Panc1 (cell line): ENCODE data around the gene GRIK5. TPM values are rescaled to one million over a fixed set of nuclear protein-coding genes. Genes with fewer than 3 reads are reported as not detected.
A peak's percentile ranks its signal among the peaks of the same experiment; 100 is the strongest.

Experiments used
- ATAC-seq: fragments of 200-7000 bp; cut with Tn5 transposase; 2 replicates; pipeline ENCODE4 v1.9.1; 2020; ENCODE audit warnings: mild to moderate bottlenecking, moderate library complexity
- BruUV-seq: library from RNA; stranded (reverse); fragments of 400-500 nt; replicated peaks from 2 replicates; lab custom pipeline; 2021; lab: Mats Ljungman, UMichigan
- CTCF ChIA-PET: fragments of 300-600 bp; sonication (Branson Sonifier 250); formaldehyde crosslinking; loops from one replicate; lab custom pipeline; 2022; ENCODE audit warnings: antibody characterized with exemption; lab: Charles Lee
- POLR2A ChIA-PET: fragments of 300-600 bp; sonication (Branson Sonifier 250); formaldehyde crosslinking; loops from one replicate; lab custom pipeline; 2022; ENCODE audit warnings: antibody characterized with exemption; lab: Charles Lee
- DNase-seq: peaks from one replicate; pipeline ENCODE4 v3.0.0-alpha.2; 2010; ENCODE audit warnings: low read depth, low spot score
- H3K27ac ChIP-seq: 2 replicates; pipeline ENCODE4 v1.5.1; 2011; ENCODE audit warnings: mild to moderate bottlenecking, low read length, inconsistent platforms
- H3K27me3 ChIP-seq: fragments of 200-500 bp; sonication (Bioruptor generic); 2 replicates; pipeline ENCODE4 v1.6.0; 2014; ENCODE audit warnings: low read length, inconsistent platforms; ENCODE audit not compliant: control insufficient read depth, insufficient read depth
- H3K36me3 ChIP-seq: fragments of 200-500 bp; sonication (Bioruptor generic); 2 replicates; pipeline ENCODE4 v1.5.1; 2014; ENCODE audit warnings: inconsistent platforms, mild to moderate bottlenecking, low read length, moderate library complexity; ENCODE audit not compliant: control insufficient read depth, insufficient read depth
- H3K4me1 ChIP-seq: 2 replicates; pipeline ENCODE4 v1.5.1; 2011; ENCODE audit warnings: inconsistent platforms, mild to moderate bottlenecking, low read length, moderate library complexity; ENCODE audit not compliant: control insufficient read depth, insufficient read depth
- H3K4me3 ChIP-seq, 2 experiments: 2 replicates each; pipeline ENCODE4 v1.5.1; 2011 to 2012; ENCODE audit warnings: low read depth in 2 of 2, low read length in 2 of 2, mild to moderate bottlenecking in 2 of 2, inconsistent platforms in 1 of 2, moderate library complexity in 1 of 2
- H3K9me3 ChIP-seq: fragments of 200-500 bp; sonication (Bioruptor generic); 2 replicates; pipeline ENCODE4 v1.5.1; 2014; ENCODE audit warnings: low read depth, mild to moderate bottlenecking, inconsistent platforms, low read length, moderate library complexity; ENCODE audit not compliant: control insufficient read depth, insufficient read depth
- POLR2AphosphoS5 ChIP-seq: IDR thresholded peaks from 2 replicates; pipeline ENCODE4 v1.6.1; 2012; ENCODE audit warnings: mild to moderate bottlenecking, low read depth, low read length, moderate library complexity
- REST ChIP-seq, 2 experiments: IDR thresholded peaks; 2 replicates each; pipeline ENCODE4 v1.6.1; 2011 to 2012; ENCODE audit warnings: low read depth in 2 of 2, control low read depth in 1 of 2, low read length in 1 of 2, mild to moderate bottlenecking in 1 of 2, moderate library complexity in 1 of 2; ENCODE audit not compliant: insufficient read depth in 1 of 2
- SIN3A ChIP-seq: IDR thresholded peaks from 2 replicates; pipeline ENCODE4 v1.6.1; 2012; ENCODE audit warnings: low read depth, mild to moderate bottlenecking, low read length, moderate library complexity, borderline replicate concordance; ENCODE audit not compliant: insufficient read depth
- in situ Hi-C: cut with HindIII; loops from 2 replicates; pipeline ENCODE4 v1.10.0; 2016; ENCODE audit warnings: low sequenced_read_pairs, low pct_unique_long_range_greater_than_20kb
- intact Hi-C: fragments of 100-400 bp; cut with micrococcal nuclease; formaldehyde crosslinking; loops from one replicate; pipeline ENCODE4 v1.10.0; 2022; ENCODE audit not compliant: unreplicated experiment
- total RNA-seq: library from RNA; stranded (reverse); gene quantifications from one replicate; pipeline ENCODE4 v1.2.1, GENCODE V29; 2021; ENCODE audit not compliant: unreplicated experiment
- TF ChIP-seq, protein P1 (sequence below): fragments of 450-650 bp; IDR thresholded peaks from 2 replicates; pipeline ENCODE4 v1.5.1; 2017; ENCODE audit warnings: mild to moderate bottlenecking

The GRIK5 gene
- total RNA-seq, 1 experiment from 2014 or later = 0.62 TPM

DNA sequence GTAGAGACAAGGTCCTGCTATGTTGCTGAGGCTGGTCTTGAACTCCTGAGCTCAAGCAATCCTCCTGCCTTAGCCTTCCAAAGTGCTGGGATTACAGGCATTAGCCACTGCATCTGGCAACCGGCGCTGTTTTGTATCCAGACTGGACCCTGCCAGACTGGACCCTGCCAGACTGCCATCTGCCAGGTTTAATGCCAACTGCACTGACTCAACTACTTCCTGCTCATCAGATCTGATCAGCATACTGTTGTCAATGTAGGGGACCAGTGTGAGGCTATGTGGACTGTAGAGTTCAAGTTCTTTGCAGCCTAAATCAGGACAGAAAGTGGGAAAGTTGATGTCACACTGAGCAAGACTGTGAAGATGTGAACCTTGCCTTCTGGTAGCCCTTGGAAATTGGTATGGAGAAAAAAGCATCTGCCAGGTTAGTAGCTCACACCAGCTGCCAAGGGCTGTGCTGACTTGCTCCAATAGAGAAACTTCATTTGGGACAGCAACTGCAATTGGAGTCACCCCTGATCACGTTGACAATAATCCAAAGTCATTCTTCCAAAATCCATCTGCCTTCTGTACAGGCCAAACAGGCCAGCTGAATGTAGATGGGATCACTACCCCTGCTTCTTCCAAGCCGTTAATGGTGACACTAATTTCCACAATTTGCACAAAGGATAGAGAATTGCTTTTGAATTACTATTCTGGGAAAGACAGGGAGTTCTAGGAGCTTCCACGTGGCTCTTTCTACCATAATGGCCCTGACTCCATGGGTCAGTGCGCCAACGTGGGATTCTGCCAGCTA lies 39.2 kb downstream of the GRIK5 start:
- no peak overlapping the region for H3K27ac ChIP-seq
- POLR2A ChIA-PET = no interaction called here
- ATAC-seq (no peak), DNase-seq (no peak)
- CTCF ChIA-PET = interaction anchor here (0.7 kb wide), 1 partner anchor 72 kb away, joined by 4 read pairs; the partner anchor contains the start of gene RABAC1
- TF ChIP-seq, protein P1, sequence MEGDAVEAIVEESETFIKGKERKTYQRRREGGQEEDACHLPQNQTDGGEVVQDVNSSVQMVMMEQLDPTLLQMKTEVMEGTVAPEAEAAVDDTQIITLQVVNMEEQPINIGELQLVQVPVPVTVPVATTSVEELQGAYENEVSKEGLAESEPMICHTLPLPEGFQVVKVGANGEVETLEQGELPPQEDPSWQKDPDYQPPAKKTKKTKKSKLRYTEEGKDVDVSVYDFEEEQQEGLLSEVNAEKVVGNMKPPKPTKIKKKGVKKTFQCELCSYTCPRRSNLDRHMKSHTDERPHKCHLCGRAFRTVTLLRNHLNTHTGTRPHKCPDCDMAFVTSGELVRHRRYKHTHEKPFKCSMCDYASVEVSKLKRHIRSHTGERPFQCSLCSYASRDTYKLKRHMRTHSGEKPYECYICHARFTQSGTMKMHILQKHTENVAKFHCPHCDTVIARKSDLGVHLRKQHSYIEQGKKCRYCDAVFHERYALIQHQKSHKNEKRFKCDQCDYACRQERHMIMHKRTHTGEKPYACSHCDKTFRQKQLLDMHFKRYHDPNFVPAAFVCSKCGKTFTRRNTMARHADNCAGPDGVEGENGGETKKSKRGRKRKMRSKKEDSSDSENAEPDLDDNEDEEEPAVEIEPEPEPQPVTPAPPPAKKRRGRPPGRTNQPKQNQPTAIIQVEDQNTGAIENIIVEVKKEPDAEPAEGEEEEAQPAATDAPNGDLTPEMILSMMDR = no peak
- TF ChIP-seq POLR2AphosphoS5 (no peak), SIN3A (no peak), REST (IDR thresholded peaks at IDR 0.05; ENCODE audit: insufficient read depth in 1 of 2, low read depth in 2 of 2, low read length in 1 of 2) (no peak)
- no peaks in the 10 kb centered on the region for H3K9me3 ChIP-seq
- H3K4me1 ChIP-seq = no peaks in the 10 kb centered on the region
- H3K4me3 ChIP-seq = no peak overlapping the region
- H3K27me3 ChIP-seq = no peaks in the 10 kb centered on the region
- H3K36me3 ChIP-seq = no peaks in the 10 kb centered on the region
- in situ Hi-C loops = no loop called here
- intact Hi-C loops = no loop called here
- BruUV-seq = no TSS peak

DNA sequence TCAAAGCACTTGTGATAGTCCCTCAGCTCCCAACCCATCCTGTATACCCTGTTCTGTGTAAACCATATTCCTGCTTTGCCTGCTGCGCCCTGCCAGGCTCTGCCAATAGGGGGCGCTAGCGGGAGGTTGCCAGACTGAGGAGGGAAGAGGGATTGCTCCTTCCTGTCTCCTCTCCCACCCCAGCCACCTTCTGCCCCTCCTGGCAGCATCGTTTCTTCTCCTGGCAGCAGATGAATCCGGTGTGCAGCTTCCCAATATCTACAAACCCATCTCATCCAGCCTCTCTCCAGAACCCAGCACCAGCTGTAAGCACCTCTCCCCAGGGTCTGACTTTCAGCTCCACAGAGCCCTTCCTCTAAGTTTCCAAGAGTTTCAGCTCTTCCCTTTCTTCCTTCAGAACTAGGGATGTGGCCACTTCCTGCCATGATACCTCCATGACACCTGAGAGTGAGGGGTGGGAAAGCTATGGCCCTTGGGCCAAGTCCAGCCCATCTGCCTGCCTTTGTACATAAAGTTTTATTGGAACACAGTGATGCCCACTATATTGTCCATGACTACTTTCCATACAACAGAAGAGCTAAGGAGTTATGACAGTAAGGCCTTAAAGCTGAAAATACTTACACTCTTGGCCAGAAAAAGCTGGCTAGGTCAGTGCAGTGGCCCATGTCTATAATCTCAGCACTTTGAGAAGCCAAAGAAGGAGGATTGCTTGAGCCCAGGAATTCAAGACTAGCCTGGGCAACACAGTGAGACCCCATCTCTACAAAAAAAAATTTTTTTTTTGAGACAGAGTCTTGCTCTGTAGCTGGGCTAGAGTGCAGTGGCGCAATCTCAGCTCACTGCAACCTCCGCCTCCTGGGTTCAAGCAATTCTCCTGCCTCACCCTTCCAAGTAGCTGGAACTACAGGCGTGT lies 41.4 kb downstream of the GRIK5 start:
- Histone ChIP-seq H3K9me3 (no peaks in the 10 kb centered on the region), H3K36me3 (no peaks in the 10 kb centered on the region), H3K27me3 (no peaks in the 10 kb centered on the region), H3K4me3 (no peak overlapping the region), H3K27ac (no peak overlapping the region), H3K4me1 (no peaks in the 10 kb centered on the region)
- no peak for TF ChIP-seq POLR2AphosphoS5
- TF ChIP-seq, protein P1 = peak; percentile 77
- ChIA-PET POLR2A (no interaction called here), CTCF (no interaction called here)
- BruUV-seq = no TSS peak
- DNase-seq (no peak), ATAC-seq (no peak)
- in situ Hi-C loops = no loop called here
- intact Hi-C loops = no loop called here
